ENCODE results near the gene TMEM255B.
"Not testable (repeated sequence)": the region's sequence is repeated elsewhere in the genome, so short reads cannot be mapped to it uniquely, and the experiment has no call there.

The TMEM255B gene

DNA sequence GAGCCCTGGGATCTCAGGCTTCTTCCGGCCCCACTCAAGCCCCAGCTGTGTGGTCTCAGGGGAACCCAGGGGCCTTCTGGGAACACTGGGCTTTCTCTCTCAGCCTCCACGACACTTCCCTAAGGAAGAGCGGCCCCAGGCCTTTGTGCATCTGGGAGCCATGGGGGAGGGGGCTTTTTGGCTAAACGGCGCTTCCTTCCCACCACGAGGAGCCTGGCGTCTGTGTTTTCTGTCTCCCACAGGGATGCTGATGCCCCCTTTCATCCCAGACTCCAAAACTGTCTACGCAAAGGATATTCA is 24.2 kb upstream of the TMEM255B start:
- no peak for DNase-seq (ENCODE audit: low read depth)

DNA sequence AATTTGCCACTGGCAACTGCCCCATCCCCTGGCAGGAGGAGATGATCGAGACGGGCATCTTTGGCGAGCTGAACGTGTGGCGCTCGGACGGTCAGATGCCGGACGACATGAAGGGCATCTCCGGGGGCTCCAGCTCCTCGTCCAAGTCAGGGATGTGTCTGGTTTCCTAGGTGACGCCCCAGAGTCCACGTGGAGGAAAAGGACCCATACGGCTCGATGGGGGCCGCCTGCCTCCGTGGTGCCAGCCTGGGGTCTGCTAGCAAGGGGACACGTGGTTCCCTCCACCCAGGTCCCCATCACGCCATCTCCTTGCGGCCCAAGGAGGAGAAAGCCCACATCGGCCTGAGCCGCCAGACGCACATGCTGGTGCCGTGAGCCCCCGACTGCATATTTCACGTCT is 23.8 kb upstream of the TMEM255B start:
- no peak for DNase-seq (ENCODE audit: low read depth)

DNA sequence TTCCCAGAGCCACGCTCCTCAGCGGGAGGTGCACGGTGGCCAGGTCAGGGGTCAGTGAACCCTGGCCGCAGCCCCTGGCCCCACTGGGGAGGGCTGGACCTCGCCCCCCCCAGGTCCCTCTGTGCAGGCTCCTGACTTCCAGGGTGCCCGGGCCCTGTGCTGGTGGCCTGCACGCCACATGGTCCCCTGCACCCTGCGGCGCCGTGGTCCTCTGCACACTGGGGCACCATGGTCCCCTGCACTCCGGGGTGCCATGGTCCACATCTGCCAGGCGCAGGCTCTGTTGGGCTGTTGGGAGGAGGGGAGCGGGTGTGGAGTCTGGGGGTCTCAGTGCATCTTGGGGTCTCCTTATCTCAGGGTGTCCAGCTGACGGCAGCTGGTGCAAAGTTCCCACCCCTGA is 23.3 kb upstream of the TMEM255B start:
- DNase-seq (ENCODE audit: low read depth): no peak

DNA sequence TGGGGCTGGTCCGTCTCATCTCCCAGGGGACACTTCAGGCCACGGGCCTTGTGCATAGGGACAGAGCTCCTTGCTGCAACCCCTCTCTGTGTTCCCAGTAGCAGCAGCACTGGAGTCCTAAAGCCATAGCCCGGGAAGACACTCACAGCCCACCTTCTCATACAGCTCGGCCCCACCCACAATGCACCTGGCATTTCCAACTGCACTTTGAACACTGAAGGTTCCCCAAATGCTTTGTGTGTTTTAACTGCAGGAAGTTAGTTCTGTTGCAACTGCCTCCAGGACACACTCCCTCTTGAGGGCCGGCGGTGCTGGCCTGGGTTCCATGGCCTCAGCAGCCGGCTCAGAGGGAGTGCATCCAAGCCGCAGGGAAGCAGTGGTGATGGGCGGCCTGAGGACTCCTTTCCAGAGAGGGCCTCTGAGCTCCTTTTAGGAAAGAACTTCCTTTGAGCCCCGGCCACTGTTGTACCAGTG is 22.7 kb upstream of the TMEM255B start:
- DNase-seq (ENCODE audit: low read depth): no peak

DNA sequence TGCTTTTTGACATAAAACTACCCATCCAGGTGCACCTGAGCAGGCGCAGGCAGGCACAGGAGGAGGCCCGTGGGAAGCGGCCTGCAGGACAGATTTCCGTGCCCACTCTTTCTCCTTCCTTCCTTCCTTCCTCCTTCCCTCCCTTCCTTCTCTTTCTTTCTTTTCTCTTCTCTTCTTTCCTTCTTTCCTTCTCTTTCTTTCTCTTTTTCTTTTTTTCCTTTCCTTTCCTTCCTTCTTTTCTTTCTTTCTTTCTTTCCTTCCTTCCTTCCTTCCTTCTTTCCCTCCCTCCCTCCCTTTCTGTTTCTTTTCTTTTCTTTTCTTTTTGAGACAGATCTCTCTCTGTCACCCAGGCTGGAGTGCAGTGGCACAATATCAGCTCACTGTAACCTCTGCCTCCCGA is 21.2 kb upstream of the TMEM255B start:
- DNase-seq (ENCODE audit: low read depth): no peak

DNA sequence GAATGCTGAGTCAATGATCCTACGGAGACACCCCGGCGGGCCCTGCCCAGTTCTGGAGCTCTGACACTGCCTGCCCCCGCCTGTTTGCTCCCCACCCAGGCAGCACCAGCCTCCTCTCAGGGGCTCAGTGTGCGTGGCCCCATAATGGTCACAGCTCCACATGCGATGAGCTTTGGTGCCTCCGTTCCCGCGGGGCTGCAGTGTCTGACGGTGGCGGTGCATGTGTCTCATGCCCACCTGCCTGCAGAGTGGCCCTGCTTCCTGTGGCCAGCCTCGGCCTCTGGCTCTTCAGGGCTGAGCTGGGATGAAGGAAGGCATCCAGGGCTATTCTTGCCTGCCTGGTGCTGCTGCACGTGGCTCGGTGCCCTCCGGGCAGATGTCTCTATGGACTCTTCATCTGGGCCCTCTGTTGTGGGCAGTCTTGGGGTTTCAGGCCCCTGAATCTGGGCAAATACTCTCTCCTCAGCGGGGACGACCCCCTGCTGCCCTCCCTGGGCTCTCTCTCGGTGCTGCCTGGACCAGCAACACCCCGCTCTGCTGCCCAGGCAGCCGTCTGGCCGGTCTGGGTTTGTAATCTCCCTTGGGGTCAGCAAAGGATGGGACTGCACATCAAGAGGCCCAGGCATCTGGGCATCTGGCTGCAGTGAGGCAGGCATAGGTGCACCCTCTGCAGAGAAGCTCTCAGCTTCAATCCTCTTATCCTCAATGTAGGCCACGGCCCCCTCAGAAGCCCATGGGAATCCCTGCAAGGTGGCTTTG is 19.3 kb upstream of the TMEM255B start:
- no peak for DNase-seq (ENCODE audit: low read depth)

DNA sequence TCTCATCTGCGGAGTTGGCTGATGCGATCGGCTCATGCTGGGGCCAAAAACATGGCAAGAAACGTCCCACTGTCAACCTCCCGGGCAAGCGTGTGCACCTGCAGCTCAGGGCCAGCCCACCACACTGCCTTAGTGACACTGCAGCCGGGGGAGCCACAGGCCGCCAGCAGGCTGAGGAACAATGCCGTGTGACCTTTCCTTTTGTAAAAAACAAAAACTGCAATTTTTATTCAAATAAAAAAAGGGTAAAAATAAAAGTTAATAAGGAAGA is 18.8 kb upstream of the TMEM255B start:
- DNase-seq (ENCODE audit: low read depth): no peak

DNA sequence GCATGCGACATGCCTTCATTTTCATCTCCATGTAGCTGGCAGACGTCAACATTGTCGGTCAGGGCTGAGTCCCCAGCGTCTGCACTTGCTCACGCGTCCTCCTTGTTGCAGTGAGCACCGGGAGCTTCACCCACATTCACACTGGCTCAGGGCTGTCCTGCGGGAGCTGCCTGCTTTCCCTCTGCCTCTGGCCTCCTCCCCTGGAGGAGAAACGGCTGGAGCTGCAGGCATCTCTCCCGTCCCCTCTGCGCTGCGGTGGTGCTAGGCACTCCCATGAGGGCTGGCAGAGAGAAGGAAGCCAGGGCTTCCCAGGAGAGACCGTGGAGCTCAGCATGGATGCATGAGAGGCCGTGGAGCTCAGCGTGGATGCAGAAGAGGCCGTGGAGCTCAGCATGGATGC is 18.4 kb upstream of the TMEM255B start:
- no peak for DNase-seq (ENCODE audit: low read depth)

DNA sequence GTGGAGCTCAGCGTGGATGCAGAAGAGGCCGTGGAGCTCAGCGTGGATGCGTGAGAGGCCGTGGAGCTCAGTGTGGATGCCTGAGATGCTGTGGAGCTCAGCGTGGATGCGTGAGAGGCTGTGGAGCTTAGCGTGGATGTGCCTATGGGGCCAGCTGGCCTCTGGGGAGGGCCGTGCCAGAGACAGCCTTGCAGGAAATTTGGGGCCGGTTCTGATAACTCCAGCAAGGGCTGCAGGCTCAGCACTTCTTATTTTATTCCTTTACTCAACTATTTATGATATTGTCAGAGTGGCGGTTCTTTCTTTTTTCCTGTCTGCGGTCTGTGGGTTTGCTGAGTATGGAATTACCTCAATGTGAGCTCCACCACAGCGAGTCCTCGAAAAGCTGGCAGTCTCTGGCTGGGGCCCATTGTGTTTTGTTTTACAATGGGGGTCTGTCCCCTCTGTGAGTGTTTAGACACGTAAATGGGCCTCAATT is 17.8 kb upstream of the TMEM255B start:
- no peak for DNase-seq (ENCODE audit: low read depth)

DNA sequence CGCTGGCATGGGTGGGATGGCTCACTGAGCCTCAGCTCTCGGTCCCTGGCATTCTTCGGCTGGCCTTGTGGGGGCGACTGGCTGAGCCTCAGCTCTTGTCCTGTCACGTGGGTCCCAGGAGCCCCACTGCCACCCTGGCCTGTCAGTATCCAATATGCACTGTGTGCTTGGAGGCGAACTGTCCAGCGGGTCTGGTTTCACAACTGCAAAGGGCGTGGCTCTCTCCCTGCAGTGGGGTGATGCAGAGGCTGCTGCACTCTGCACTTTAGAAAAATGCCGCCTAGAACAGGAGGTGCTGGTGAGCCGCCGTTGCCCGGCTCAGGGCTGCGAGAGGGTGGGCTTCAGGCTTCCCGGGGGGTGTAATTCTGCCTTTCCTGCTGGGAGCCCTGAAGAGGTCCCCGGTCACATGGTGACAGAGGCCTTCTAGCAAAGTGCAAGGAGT is 17.0 kb upstream of the TMEM255B start:
- no peak for DNase-seq (ENCODE audit: low read depth)

DNA sequence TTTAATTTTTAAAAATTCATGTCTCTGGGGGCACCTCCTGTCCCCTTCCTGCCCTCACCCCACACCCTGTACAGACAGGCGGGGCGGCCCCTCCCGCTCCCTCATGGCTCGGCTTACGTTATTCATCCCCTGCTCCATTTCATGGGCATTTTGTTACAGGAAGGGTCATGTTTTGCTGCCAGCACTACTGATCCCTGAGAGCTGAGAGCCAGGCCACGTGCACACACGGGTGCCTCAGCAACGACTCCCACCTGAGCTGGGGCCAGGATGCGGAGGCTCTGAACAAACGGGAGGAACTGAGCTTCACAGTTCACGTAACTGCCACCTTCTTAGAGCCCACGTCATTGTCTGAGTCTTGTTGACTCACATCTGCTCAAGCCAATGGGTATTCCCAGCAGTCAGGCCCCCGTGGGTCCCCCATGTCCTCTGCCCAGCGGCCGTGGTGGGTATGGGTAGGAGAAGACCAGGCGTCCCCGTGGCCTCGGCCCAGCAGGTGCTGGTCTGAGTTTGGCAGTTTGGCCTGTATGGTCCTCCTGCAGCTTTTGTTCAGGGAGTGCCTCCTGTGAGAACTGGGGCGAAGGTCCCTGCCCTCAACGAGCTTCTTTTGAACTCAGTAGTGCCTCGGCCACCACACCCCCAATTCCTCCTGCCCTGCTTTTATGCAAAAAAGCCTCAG is 16.4 kb upstream of the TMEM255B start:
- no peak for DNase-seq (ENCODE audit: low read depth)

DNA sequence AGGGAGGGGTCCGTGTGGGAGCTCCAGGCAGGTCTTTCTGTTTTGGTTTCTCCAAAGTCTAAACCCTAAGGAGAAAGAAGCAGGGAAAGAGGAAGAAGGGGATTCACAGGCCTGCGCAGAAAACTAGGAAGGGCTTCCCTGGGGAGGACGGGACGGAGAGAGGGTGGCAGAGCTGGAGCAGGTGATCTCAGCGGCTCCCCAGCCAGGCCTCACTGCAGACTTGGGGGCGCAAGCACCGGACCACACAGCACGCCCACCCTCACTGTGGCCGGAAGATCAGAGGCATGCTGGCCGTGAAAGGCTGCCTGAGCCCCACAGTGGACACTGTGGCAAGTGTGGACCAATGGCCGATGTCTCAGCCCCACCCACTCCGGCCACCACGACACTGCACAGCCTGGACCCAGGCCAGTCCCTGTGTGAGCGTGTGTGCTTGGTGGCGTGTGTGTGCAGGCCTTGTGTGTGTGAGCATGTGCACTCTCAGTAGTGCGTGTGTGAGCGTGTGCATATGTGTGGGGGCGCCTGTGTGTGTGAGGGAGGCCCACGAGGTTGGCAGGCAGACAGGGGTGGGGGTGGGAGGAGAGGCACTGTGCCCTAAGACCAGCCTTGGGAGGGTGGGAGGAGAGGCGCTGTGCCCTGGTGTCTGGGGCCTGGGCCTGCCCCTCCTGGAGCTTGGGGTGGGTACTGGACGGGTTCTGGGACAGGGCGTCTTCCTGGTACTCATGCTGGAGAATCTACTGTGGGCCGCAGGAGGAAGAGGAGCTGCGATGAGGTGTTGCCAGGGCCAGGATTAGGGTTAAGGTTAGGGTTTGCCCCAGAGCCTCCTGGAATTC is 15.4 kb upstream of the TMEM255B start:
- no peak for DNase-seq (ENCODE audit: low read depth)

DNA sequence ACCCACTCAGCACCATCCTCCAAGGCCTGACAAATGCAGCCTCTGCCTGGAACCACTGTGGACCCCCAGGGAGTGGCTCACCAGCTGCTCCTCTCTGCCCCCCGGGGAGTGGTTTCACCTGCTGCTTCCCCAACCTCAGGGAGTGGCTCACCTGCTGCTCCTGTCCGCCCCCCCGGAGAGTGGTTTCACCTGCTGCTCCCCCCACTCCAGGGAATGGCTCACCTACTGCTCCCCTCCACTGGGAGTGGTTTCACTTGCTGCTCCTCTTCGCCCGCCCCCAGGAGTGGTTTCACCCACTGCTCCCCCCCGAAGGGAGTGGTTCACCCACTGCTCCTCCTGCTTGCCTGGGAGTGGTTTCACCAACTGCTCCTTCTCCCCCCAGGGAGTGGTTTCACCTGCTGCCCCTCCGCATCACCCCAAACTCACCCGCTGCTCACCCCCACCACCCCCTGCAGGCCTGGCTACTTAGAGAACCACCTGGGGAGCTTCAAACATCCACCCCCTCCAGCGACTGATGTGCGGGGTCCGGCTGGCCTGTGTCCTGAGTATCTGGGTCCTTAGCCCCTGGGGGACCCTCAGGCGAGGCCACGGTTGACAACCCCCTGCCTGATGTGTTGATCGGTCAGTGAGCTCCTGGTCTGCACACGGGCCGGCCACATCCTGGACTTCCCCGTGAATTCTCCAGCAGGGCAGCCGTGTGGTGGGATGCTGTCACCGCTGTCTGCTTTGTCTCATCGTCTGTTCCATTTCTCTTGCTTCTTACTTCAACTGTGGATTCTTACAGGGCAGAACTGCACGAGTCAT is 14.6 kb upstream of the TMEM255B start:
- no peak for DNase-seq (ENCODE audit: low read depth)

DNA sequence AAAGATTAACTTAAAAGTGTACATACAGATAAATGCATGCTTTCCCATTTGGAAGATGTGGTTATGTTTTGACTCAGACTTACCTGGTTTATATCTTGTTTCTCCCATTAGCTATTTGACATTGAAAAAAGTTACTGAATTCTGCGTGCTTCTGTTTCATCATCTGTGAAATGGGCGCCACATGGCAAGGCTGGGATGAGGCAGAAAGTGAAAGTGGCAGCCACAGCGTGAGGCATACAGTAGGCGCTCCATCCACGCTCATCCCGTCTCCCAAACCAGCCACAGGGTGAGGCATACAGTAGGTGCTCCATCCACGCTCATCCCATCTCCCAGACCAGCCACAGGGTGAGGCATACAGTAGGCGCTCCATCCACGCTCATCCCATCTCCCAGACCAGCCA is 14.0 kb upstream of the TMEM255B start:
- no peak for DNase-seq (ENCODE audit: low read depth)

DNA sequence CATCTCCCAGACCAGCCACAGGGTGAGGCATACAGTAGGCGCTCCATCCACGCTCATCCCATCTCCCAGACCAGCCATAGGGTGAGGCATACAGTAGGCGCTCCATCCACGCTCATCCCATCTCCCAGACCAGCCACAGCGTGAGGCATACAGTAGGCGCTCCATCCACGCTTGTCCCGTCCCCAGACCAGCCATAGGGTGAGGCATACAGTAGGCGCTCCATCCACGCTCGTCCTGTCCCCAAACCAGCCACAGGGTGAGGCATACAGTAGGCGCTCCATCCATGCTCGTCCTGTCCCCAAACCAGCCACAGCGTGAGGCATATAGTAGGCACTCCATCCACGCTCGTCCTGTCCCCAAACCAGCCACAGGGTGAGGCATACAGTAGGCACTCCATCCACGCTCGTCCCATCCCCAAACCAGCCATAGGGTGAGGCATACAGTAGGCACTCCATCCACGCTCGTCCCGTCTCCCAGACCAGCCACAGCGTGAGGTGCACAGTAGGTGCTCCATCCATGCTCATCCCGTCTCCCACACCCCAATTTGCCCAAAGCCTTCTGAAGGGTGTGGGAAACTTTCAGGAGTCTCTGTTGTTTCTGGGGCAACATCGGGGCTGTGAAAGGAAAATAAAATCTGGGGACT is 13.4 kb upstream of the TMEM255B start:
- not testable (repeated sequence) for DNase-seq (ENCODE audit: low read depth)

DNA sequence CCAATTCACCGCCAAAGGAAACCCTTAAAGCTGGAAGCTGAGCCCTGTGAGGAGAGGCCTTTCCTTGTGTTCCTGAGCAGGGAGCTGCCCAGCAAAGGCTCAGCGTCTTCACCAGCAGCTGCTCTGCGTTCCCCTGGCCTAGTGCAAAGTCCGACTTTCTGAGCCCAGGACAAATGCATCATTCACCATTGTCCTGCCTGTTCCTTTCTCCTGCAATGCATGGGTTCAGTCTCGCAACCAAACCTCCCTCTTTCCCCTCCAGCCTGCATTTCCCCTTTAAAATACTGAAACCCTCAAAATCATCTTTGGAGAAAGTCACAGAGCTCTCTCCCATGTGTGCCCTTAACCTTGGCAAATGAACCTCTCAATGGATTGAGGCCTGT is 12.9 kb upstream of the TMEM255B start:
- DNase-seq (ENCODE audit: low read depth): no peak

DNA sequence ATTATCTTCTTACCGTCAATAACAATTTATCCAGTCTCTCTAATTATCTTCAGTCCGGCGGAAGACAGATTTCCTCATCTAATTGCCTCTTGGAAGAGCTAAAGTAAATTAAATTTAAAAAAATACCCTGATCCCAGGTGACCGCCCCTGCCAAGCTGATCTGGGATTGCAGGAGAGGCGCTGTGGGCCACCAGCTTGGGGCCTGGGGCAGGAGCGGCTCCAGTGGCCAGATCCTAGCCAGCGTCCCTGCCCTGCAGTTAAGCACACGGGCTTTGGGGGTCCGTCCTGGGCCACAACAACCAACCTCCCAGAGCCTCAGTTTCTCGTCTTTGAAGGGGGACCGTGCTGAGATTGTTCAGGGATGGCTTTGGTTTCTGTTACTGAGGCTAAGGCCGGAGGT is 12.4 kb upstream of the TMEM255B start:
- no peak for DNase-seq (ENCODE audit: low read depth)

DNA sequence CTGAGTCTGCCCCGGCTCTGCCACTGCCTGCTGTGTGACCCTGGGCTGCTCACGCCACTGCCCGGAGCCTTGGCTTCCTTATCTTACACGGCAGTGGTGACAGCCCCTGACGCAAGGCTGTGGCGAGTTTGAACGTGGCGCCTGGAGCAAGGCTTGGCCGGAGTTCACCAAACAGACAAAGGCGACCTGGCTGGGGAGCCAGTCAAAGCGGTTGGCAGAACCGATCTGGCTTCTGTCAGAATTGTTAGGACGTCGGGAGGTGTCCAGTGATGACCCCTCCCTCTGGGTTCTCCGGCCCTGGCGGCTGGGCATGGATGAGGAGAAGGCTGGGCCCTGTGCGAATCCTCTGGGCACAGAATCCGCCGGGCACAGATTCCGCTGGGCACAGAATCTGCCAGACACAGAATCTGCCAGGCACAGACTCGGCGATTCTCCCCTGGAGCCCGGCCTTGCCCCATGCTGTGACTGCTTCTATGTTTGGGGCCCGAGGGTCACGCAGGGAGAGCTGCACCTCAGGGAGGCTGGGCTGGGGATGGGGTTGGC is 11.7 kb upstream of the TMEM255B start:
- no peak for DNase-seq (ENCODE audit: low read depth)

DNA sequence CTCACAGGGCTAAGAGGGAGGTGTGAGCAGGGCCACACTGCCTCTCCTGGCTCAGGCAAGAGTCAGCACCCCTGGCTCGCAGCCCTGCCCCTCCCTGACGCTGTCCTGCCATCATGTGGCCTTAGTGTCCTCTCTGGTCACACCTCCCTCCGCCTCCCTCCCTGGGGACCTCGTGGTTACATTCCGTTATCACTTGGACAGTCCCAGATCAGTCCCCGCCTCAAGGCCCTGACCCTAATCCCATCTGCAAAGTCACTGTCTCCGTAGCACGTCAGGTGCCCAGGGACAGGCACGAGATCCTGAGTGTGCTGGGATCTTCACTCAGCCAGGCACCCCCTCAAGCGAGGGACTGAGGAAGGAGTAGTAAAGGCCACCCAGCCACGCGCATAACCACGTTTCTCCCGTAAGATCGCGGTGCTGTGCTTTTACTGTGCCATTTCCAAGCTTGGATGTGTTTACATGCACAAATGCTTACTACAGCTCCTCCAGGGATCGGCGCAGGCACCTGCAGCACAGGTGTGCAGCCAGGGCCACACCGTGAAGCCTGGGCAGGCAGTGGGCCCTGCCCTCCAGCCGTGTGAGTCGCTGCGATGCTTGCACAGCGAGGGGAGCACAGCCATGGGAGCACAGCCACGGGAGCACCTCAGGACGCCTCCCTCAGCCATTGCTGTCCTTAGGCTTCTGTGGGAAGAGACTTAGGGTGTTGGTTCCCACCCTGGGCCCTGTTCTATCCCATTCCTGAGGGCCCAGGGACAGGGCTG is 10.7 kb upstream of the TMEM255B start:
- DNase-seq (ENCODE audit: low read depth): no peak

DNA sequence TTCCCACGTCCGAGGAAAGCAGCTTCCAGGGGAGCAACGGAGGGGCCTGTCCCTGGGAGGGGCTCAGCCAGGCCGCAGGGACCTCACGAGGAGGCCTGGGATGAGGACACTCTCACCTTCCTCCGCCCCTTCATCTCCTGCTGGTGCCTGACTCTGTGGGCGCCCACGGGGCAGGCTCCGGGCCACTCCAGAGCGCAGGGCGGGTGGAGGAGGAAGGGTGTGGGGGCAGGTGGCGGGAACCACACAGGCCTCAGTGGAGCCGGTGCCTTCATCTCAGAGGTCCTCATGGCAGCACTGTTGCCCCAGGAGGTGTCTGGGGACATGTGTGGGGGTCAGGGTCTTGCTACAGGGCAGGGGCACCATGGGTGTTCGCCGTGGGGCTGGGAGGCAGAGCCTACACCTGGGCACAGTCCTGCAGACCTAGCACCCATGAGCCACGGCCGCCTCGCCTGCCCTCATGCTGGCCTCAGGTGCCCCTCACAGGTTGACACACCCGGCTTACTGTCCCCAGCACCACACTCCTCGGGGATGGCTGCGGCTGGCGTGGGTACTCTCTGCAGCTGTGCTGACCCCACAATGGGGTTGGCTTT is 10.1 kb upstream of the TMEM255B start:
- no peak for DNase-seq (ENCODE audit: low read depth)
